GM12878 (cell line): ENCODE data around the gene PCDHGA2. TPM values are rescaled to one million over a fixed set of nuclear protein-coding genes. Genes with fewer than 3 reads are reported as not detected.
"Not testable (repeated sequence)": the region's sequence is repeated elsewhere in the genome, so short reads cannot be mapped to it uniquely, and the experiment has no call there.

Source experiments
- ATAC-seq: fragments of 200-7000 bp; cut with Tn5 transposase; 3 replicates; pipeline ENCODE4 v1.9.1; 2020; ENCODE audit warnings: mild to moderate bottlenecking, moderate library complexity
- BruUV-seq: library from RNA; stranded (reverse); fragments of 400-500 nt; replicated peaks from 2 replicates; lab custom pipeline; 2021; lab: Mats Ljungman, UMichigan
- CTCF ChIA-PET: fragments of 300-600 bp; sonication (Branson Sonifier 250); formaldehyde crosslinking; extraction: SDS; loops from one replicate; lab custom pipeline; 2021; ENCODE audit warnings: inconsistent platforms; lab: Yijun Ruan, JAX
- POLR2A ChIA-PET: fragments of 350-600 bp; formaldehyde crosslinking; extraction: SDS; loops from one replicate; lab custom pipeline; 2021; ENCODE audit warnings: inconsistent platforms; lab: Charles Lee
- RAD21 ChIA-PET: fragments of 300-600 bp; sonication (Branson Sonifier 250); formaldehyde crosslinking; loops from one replicate; lab custom pipeline; 2023; ENCODE audit warnings: antibody characterized with exemption; ENCODE audit not compliant: unreplicated experiment; lab: Charles Lee
- SMC1A ChIA-PET: fragments of 300-600 bp; sonication (Branson Sonifier 250); formaldehyde crosslinking; loops from one replicate; lab custom pipeline; 2023; ENCODE audit not compliant: unreplicated experiment, uncharacterized antibody; lab: Charles Lee
- DNase-seq: peaks from one replicate; pipeline ENCODE4 v3.0.0-alpha.2; 2011; ENCODE audit warnings: low read depth, low spot score
- FAIRE-seq: peaks from 3 replicates; lab custom pipeline; 2011; peaks lifted over from hg19 to GRCh38; lab: Jason Lieb, UNC
- H2AFZ ChIP-seq: 2 replicates; pipeline ENCODE4 v1.6.0; 2011; ENCODE audit warnings: low read depth, low read length, control low read depth; ENCODE audit not compliant: control insufficient read depth
- H3K27ac ChIP-seq: 2 replicates; pipeline ENCODE4 v1.5.1; 2011; ENCODE audit warnings: control low read depth; ENCODE audit not compliant: control insufficient read depth, insufficient read depth
- H3K27me3 ChIP-seq, 2 experiments: replicated peaks in 1 of 2; 2 replicates each; pipeline versions ENCODE4 v1.6.0 to v1.6.1; 2011; ENCODE audit warnings: low read length in 1 of 2; ENCODE audit not compliant: control insufficient read depth in 2 of 2, insufficient read depth in 2 of 2
- H3K36me3 ChIP-seq, 2 experiments: 2 replicates each; pipeline ENCODE4 v1.5.1; 2011; ENCODE audit warnings: low read length in 1 of 2; ENCODE audit not compliant: control insufficient read depth in 2 of 2, insufficient read depth in 2 of 2
- H3K4me1 ChIP-seq: 2 replicates; pipeline ENCODE4 v1.6.1; 2011; ENCODE audit warnings: mild to moderate bottlenecking, low read length, moderate library complexity, mixed read lengths; ENCODE audit not compliant: control insufficient read depth, insufficient read depth
- H3K4me2 ChIP-seq: 2 replicates; pipeline ENCODE4 v1.6.0; 2011; ENCODE audit warnings: control low read depth; ENCODE audit not compliant: control insufficient read depth, insufficient read depth
- H3K4me3 ChIP-seq: fragments of 200-600 bp; sonication (generic); 2 replicates; pipeline ENCODE4 v1.5.1; 2016
- H3K79me2 ChIP-seq: 2 replicates; pipeline ENCODE4 v1.6.0; 2011; ENCODE audit warnings: low read length; ENCODE audit not compliant: control insufficient read depth, insufficient read depth
- H3K9ac ChIP-seq: 2 replicates; pipeline ENCODE4 v1.8.0; 2011; ENCODE audit warnings: low read length, control low read depth, mixed read lengths; ENCODE audit not compliant: control insufficient read depth, insufficient read depth
- H3K9me3 ChIP-seq: replicated peaks from 3 replicates; pipeline ENCODE4 v1.5.1; 2011; ENCODE audit warnings: mild to moderate bottlenecking, low read length; ENCODE audit not compliant: control insufficient read depth, insufficient read depth
- H4K20me1 ChIP-seq: 2 replicates; pipeline ENCODE4 v1.6.0; 2011; ENCODE audit not compliant: control insufficient read depth, insufficient read depth
- CBX3 ChIP-seq: fragments of 200-600 bp; sonication (generic); IDR thresholded peaks from 2 replicates; pipeline ENCODE4 v1.6.1; 2016; ENCODE audit warnings: low read depth, borderline replicate concordance
- CHD4 ChIP-seq: fragments of 200-600 bp; sonication (generic); IDR thresholded peaks from 2 replicates; pipeline ENCODE4 v1.6.1; 2016; ENCODE audit warnings: mild to moderate bottlenecking
- E4F1 ChIP-seq: fragments of 450-650 bp; IDR thresholded peaks from 2 replicates; pipeline ENCODE4 v1.6.1; 2018; ENCODE audit warnings: borderline replicate concordance, mild to moderate bottlenecking; ENCODE audit not compliant: partially characterized antibody
- IRF5 ChIP-seq: fragments of 450-650 bp; IDR thresholded peaks from 2 replicates; pipeline ENCODE4 v1.6.1; 2017; ENCODE audit warnings: borderline replicate concordance
- JUNB ChIP-seq: IDR thresholded peaks from 2 replicates; pipeline ENCODE4 v1.6.1; 2016; ENCODE audit warnings: antibody characterized with exemption, mild to moderate bottlenecking
- KAT2A ChIP-seq: conservative IDR thresholded peaks from 2 replicates; pipeline ENCODE4 v1.6.1; 2011; ENCODE audit warnings: low read depth, low read length; ENCODE audit not compliant: control insufficient read depth
- NFYB ChIP-seq: IDR thresholded peaks from 2 replicates; pipeline ENCODE4 v1.6.1; 2011; ENCODE audit warnings: low read depth, mild to moderate bottlenecking, low read length, improper control_type of control experiment, moderate library complexity; ENCODE audit not compliant: insufficient read depth
- PML ChIP-seq: IDR thresholded peaks from 2 replicates; pipeline ENCODE4 v1.6.1; 2012; ENCODE audit warnings: low read length, inconsistent platforms
- POU2F2 ChIP-seq: IDR thresholded peaks from 3 replicates; pipeline ENCODE4 v1.6.1; 2011; ENCODE audit warnings: low read depth, mild to moderate bottlenecking, low read length, borderline replicate concordance
- RAD51 ChIP-seq: fragments of 450-650 bp; IDR thresholded peaks from 2 replicates; pipeline ENCODE4 v1.6.1; 2016; ENCODE audit warnings: moderate library complexity, mild to moderate bottlenecking, inconsistent platforms
- SMAD1 ChIP-seq: fragments of 450-650 bp; IDR thresholded peaks from 2 replicates; pipeline ENCODE4 v1.6.1; 2018; ENCODE audit warnings: mild to moderate bottlenecking, low read depth; ENCODE audit not compliant: partially characterized antibody
- SUPT20H ChIP-seq: IDR thresholded peaks from 2 replicates; pipeline ENCODE4 v1.6.1; 2011; ENCODE audit warnings: low read depth, mild to moderate bottlenecking, low read length, moderate library complexity, borderline replicate concordance; ENCODE audit not compliant: control insufficient read depth
- TCF12 ChIP-seq: IDR thresholded peaks from 2 replicates; pipeline ENCODE4 v1.6.1; 2011; ENCODE audit warnings: low read depth, mild to moderate bottlenecking, low read length
- ZNF207 ChIP-seq: fragments of 450-650 bp; IDR thresholded peaks from 2 replicates; pipeline ENCODE4 v1.6.1; 2014; ENCODE audit warnings: antibody characterized with exemption, mild to moderate bottlenecking, borderline replicate concordance
- ZNF24 ChIP-seq: fragments of 450-650 bp; IDR thresholded peaks from 2 replicates; pipeline ENCODE4 v1.6.1; 2017; ENCODE audit warnings: antibody characterized with exemption, mild to moderate bottlenecking
- WGBS: methylation state at CpG from one replicate; pipeline ENCODE4 v1.1.6; 2016; ENCODE audit warnings: low lambda C conversion rate; ENCODE audit not compliant: insufficient replicate concordance, insufficient coverage; ENCODE audit errors: missing lambda C conversion rate; 5-methylcytosine and 5-hydroxymethylcytosine counted together
- in situ Hi-C: fragments of 300-500 bp; cut with MboI; formaldehyde crosslinking; loops from 9 replicates; pipeline ENCODE4 v1.14.3; 2018; ENCODE audit warnings: mixed read lengths
- intact Hi-C: fragments of 100-400 bp; cut with micrococcal nuclease; formaldehyde crosslinking; loops from one replicate; pipeline ENCODE4 v1.14.2; 2022; ENCODE audit not compliant: unreplicated experiment
- polyA plus RNA-seq, 11 experiments: library from polyadenylated mRNA; depleted of rRNA in 4 of 11; unstranded in 6 of 11; stranded (reverse) in 5 of 11; fragments of >200 nt; fragmentation: Nextera tagmentation in 4 of 11; fragmentation: Illumina TruSeq in 1 of 11; extraction: Ambion mirVana in 4 of 11; extraction: Trizol in 1 of 11; gene quantifications; 1 replicate in 1 of 11; 2 replicates in 10 of 11; pipeline versions ENCODE4 v1.2.1 to v1.2.3, GENCODE V29; 2011 to 2016; ENCODE audit warnings: inconsistent platforms in 2 of 11, missing spikeins in 2 of 11, low read depth in 1 of 11
- total RNA-seq, 4 experiments: library from RNA; depleted of rRNA in 3 of 4; stranded (reverse); fragments of >200 nt in 3 of 4; fragmentation: Illumina TruSeq in 1 of 4; extraction: Trizol in 1 of 4; gene quantifications; 2 replicates each; pipeline versions ENCODE4 v1.2.1 to v1.2.3, GENCODE V29; 2013 to 2021

Gene PCDHGA2
- total and polyA plus RNA-seq, 10 of the 15 experiments (the other 5 are each of a cell fraction or from before 2014, with no cell fraction given): 0.03 to 0.11 (median 0.05) TPM; not detected in 4

GRCh38 chr5:141374627-141375026, 36.1 kb downstream of the PCDHGA2 start:
- SMC1A ChIA-PET: interaction anchor here (0.8 kb wide), 1 partner anchor 22 kb away, joined by 5 read pairs; no protein-coding TSS in a partner anchor
- RAD21 ChIA-PET: no interaction called here
- intact Hi-C loops: no loop called here
- H3K4me2 ChIP-seq: no peak overlapping the region
- no peaks in the 10 kb centered on the region for H3K4me1 ChIP-seq
- no peaks in the 10 kb centered on the region for H3K27me3 ChIP-seq
- ATAC-seq (no peak), FAIRE-seq (no peak), DNase-seq (no peak)
- POLR2A ChIA-PET: no interaction called here
- no peak overlapping the region for H2AFZ ChIP-seq
- no peak overlapping the region for H3K4me3 ChIP-seq
- CTCF ChIA-PET: interaction anchor here (0.9 to 1.3 kb wide), 3 partner anchors 46 to 189 kb away, joined by 3 to 6 read pairs (median 3); partner anchors contain the start of gene PCDHGA11
- 93% methylated on average over 14 of the region's 14 CpGs for WGBS
- no peak overlapping the region for H3K9ac ChIP-seq
- TF ChIP-seq SUPT20H (no peak), SMAD1 (no peak), TCF12 (no peak), CHD4 (no peak), E4F1 (no peak), POU2F2 (no peak), ZNF24 (no peak), NFYB (no peak), PML (no peak), CBX3 (no peak), IRF5 (no peak), RAD51 (no peak), KAT2A (no peak), JUNB (no peak), ZNF207 (no peak)
- H3K36me3 ChIP-seq: no peaks in the 10 kb centered on the region
- BruUV-seq: no TSS peak
- in situ Hi-C loops: no loop called here
- H3K27ac ChIP-seq: no peak overlapping the region
- H3K9me3 ChIP-seq: peaks cover 17% of the 10 kb centered on the region; the same call in 2 of the 3 replicates
- H4K20me1 ChIP-seq: no peaks in the 10 kb centered on the region
- no peaks in the 10 kb centered on the region for H3K79me2 ChIP-seq

GRCh38 chr5:141375444-141376155, 37.0 kb downstream of the PCDHGA2 start:
- peaks cover 17% of the 10 kb centered on the region; the same call in 2 of the 3 replicates for H3K9me3 ChIP-seq

More at GRCh38 chr5:141375444-141376155, 37.0 kb downstream of the PCDHGA2 start:
- ATAC-seq, H3K4me1 ChIP-seq, H3K4me3 ChIP-seq, H3K27ac ChIP-seq, H3K27me3 ChIP-seq, CTCF ChIA-PET, DNase-seq, H3K79me2 ChIP-seq, H2AFZ ChIP-seq, H3K9ac ChIP-seq, FAIRE-seq, RAD21 ChIA-PET, intact Hi-C loops, SMC1A ChIA-PET, H3K4me2 ChIP-seq, H3K36me3 ChIP-seq, BruUV-seq, H4K20me1 ChIP-seq, POLR2A ChIA-PET, in situ Hi-C loops: not testable (repeated sequence)
- WGBS: 89% methylated on average over 33 of the region's 48 CpGs
